Lower lobe of right lung (tissue), 2 donors: Measurements from ENCODE around the gene CRKL. TPM values are rescaled to one million over a fixed set of nuclear protein-coding genes. Genes with fewer than 3 reads are reported as not detected.

Source experiments
- ATAC-seq, 2 donors: fragments of 200-7000 bp; cut with Tn5 transposase; one replicate each; pipeline ENCODE4 v1.9.1; 2020 to 2022; ENCODE audit warnings: mild to moderate bottlenecking in 2 of 2, moderate library complexity in 2 of 2
- DNase-seq: peaks from one replicate; pipeline ENCODE4 v3.0.0-alpha.2; 2020
- H3K27ac ChIP-seq: fragments of 200-600 bp; one replicate; pipeline ENCODE4 v1.8.0; 2022
- H3K27me3 ChIP-seq: fragments of 200-600 bp; one replicate; pipeline ENCODE4 v1.8.0; 2022; ENCODE audit warnings: low read depth
- H3K36me3 ChIP-seq: fragments of 200-600 bp; one replicate; pipeline ENCODE4 v1.8.0; 2022; ENCODE audit warnings: mild to moderate bottlenecking
- H3K4me1 ChIP-seq: fragments of 200-600 bp; one replicate; pipeline ENCODE4 v1.8.0; 2022
- H3K4me3 ChIP-seq: fragments of 200-600 bp; one replicate; pipeline ENCODE4 v1.8.0; 2022; ENCODE audit warnings: mild to moderate bottlenecking
- H3K9me3 ChIP-seq: fragments of 200-600 bp; one replicate; pipeline ENCODE4 v1.8.0; 2022
- intact Hi-C: fragments of 100-400 bp; cut with DNase I; formaldehyde crosslinking; loops from one replicate; pipeline ENCODE4 v1.11.0; 2022
- total RNA-seq: library from RNA; stranded (reverse); fragmentation: NEBNext Ultra II Directional; extraction: Animal tissue kit (Norgen Biotek cat#: 25700); gene quantifications from one replicate; pipeline ENCODE4 v1.2.1, GENCODE V29; 2021
- TF ChIP-seq, protein P1 (sequence below): fragments of 200-600 bp; IDR thresholded peaks from one replicate; pipeline ENCODE4 v1.8.0; 2022; ENCODE audit warnings: antibody characterized with exemption, mild to moderate bottlenecking
- donor health status: DM: no; HTN: yes; CAD: no; lungs with severe emphysema.

Gene CRKL
- total RNA-seq, 1 donor from 2014 or later: 53.5 TPM

GRCh38 chr22:20975541-20976290 lies 58.5 kb downstream of the CRKL start:
- H3K4me1 ChIP-seq: peaks cover 15% of the 10 kb centered on the region
- H3K27me3 ChIP-seq: no peaks in the 10 kb centered on the region
- intact Hi-C loops: no loop called here
- H3K36me3 ChIP-seq: no peaks in the 10 kb centered on the region
- TF ChIP-seq, protein P1, sequence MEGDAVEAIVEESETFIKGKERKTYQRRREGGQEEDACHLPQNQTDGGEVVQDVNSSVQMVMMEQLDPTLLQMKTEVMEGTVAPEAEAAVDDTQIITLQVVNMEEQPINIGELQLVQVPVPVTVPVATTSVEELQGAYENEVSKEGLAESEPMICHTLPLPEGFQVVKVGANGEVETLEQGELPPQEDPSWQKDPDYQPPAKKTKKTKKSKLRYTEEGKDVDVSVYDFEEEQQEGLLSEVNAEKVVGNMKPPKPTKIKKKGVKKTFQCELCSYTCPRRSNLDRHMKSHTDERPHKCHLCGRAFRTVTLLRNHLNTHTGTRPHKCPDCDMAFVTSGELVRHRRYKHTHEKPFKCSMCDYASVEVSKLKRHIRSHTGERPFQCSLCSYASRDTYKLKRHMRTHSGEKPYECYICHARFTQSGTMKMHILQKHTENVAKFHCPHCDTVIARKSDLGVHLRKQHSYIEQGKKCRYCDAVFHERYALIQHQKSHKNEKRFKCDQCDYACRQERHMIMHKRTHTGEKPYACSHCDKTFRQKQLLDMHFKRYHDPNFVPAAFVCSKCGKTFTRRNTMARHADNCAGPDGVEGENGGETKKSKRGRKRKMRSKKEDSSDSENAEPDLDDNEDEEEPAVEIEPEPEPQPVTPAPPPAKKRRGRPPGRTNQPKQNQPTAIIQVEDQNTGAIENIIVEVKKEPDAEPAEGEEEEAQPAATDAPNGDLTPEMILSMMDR: no peak
- no peak overlapping the region for H3K4me3 ChIP-seq
- ATAC-seq: no peak
- H3K9me3 ChIP-seq: peaks cover 4% of the 10 kb centered on the region
- DNase-seq: no peak
- no peak overlapping the region for H3K27ac ChIP-seq

DNA sequence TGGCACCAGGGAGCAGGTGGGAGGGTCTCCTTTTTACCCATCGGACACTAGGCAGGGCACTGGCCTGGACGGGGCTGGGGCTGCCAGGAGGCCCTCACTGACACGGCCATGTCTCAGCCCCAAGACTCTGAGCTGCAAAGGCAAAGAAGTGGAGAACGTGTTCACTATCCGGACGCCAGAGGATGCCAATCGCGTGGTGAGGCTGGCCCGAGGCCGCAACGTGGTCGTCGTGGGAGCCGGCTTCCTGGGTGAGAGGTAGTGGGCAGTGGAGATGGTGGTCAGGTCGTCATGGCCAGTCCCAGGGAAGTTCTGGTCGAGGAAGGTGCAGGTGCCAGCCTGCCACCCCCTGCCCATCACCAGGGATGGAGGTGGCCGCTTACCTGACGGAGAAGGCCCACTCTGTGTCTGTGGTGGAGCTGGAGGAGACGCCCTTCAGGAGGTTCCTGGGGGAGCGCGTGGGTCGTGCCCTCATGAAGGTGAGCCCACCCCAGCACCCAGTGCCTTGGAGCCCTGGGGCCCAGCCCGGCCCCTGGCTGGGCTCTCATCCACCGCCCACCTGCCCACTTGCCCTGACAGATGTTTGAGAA lies 59.2 kb downstream of the CRKL start:
- peaks cover 4% of the 10 kb centered on the region for H3K9me3 ChIP-seq
- no peak overlapping the region for H3K4me3 ChIP-seq
- intact Hi-C loops: no loop called here
- no peaks in the 10 kb centered on the region for H3K36me3 ChIP-seq
- TF ChIP-seq, protein P1: no peak
- H3K4me1 ChIP-seq: peaks cover 21% of the 10 kb centered on the region
- DNase-seq (no peak), ATAC-seq (no peak)
- no peaks in the 10 kb centered on the region for H3K27me3 ChIP-seq
- H3K27ac ChIP-seq: no peak overlapping the region

GRCh38 chr22:20977019-20977418 lies 59.8 kb downstream of the CRKL start:
- Histone ChIP-seq H3K27me3 (no peaks in the 10 kb centered on the region), H3K4me1 (peaks cover 24% of the 10 kb centered on the region), H3K9me3 (peaks cover 4% of the 10 kb centered on the region), H3K27ac (no peak overlapping the region), H3K4me3 (no peak overlapping the region), H3K36me3 (no peaks in the 10 kb centered on the region)
- intact Hi-C loops: no loop called here
- TF ChIP-seq, protein P1: no peak
- no peak for DNase-seq
- ATAC-seq: no peak

- no peak overlapping the region for H3K4me3 ChIP-seq
- H3K27ac ChIP-seq: no peak overlapping the region
- no peaks in the 10 kb centered on the region for H3K36me3 ChIP-seq
- peaks cover 25% of the 10 kb centered on the region for H3K4me1 ChIP-seq
- ATAC-seq (no peak), DNase-seq (no peak)
- TF ChIP-seq, protein P1: no peak
- intact Hi-C loops: no loop called here
- peaks cover 4% of the 10 kb centered on the region for H3K9me3 ChIP-seq
- no peaks in the 10 kb centered on the region for H3K27me3 ChIP-seq
These were observed 60.4 kb downstream of the CRKL start for GRCh38 chr22:20977516-20978170.

DNA sequence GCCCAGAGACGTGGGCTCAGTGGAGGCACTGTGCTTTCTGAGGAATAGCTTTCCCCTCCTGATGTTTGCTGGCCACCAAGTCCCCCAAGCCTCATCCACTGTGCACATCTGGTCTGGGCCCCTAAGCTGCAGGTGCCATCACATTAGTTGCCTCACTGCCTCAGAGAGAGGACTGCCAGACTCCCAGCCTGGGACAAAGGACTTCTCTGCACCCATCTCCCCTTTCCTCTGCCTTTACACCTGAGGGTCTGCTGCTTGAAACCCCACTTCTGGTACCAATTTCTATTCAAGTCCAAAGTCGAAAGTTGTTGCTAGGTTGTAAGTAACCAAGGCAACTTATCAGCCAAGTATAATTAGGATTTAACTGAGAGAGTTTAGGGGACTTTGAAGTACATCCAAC lies 61.2 kb downstream of the CRKL start:
- Histone ChIP-seq H3K4me3 (no peak overlapping the region), H3K27me3 (no peaks in the 10 kb centered on the region), H3K4me1 (peaks cover 33% of the 10 kb centered on the region), H3K27ac (no peak overlapping the region), H3K36me3 (no peaks in the 10 kb centered on the region), H3K9me3 (peaks cover 4% of the 10 kb centered on the region)
- TF ChIP-seq, protein P1: no peak
- DNase-seq (no peak), ATAC-seq (no peak)
- intact Hi-C loops: no loop called here
